Epithelial cell of prostate (primary cell): Measurements from ENCODE around the gene PFKFB1.
A peak's percentile ranks its signal among the peaks of the same experiment; 100 is the strongest.

Experiments
- DNase-seq: peaks from one replicate; pipeline ENCODE4 v3.0.0-alpha.2; 2011; ENCODE audit warnings: low read depth, low spot score
- H3K27ac ChIP-seq: fragments of 450-650 bp; 2 replicates; pipeline ENCODE4 v1.5.1; 2017; ENCODE audit warnings: mild to moderate bottlenecking

The PFKFB1 gene

DNA sequence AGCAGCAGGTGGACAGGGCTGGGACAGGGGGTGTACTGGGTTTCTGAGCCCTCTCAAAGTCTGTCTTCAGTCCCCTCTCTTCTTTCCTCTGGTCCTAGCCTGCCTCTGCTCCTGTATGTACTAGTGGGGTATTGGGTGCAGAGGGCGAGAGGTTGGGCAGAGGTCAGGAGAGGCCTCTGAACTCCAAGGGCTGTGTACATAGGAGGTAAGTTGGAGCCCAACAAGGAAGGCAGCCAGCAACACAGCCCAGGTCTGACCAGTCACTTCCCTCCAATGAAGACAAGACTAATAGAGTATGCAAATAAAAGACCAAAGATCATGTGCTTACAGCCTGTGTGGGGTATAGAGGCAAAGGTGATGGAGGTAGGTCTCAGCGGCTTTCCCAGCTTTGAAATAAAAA, at the start of gene PFKFB1:
TSS of gene PFKFB1 (minus strand) at position 90 of the 400 bp plus-strand sequence. CDS start 181 bp downstream, outside the sequence.
- no peak for DNase-seq
- no peak within 1 kb of the TSS for H3K27ac ChIP-seq

DNA sequence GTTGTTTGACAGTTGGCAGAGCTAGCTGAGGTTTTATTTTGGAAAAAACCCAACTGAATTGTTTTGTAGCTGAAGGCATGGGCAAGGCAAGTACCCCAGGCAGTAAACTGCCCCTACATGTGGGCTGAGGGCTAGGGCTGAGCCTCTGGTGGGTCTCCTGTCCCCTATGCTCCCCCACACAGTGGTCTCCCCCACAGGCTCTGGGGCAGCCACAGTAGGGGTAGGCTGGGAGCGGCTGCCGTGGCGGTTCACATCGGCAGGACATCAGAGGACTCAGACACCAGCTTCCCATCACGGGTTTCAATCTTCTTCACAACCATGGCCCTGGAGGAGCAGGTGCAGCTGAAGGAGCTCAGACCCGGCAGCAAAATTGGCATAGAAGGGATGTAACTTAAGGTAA, 47.5 kb upstream of the PFKFB1 start:
- no peak overlapping the region for H3K27ac ChIP-seq
- DNase-seq = no peak

DNA sequence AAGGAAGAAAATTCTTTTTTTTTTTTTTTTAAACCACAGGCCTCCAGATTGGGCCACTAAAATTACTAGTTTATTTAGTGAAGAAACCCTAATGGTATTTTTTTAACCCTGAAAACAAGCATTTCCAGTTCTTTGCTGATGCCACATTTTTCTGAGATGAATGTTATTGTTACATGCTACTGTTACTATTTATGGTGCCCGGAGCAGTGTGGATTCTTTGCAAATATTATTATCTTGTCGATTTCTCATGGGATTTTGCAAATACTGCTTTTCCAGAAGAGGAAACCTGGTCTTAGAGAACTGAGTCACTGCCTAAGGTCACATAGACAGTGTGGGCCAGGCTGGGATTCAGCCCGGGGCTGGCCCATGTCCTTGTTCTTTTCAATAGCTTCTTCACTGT, 45.5 kb upstream of the PFKFB1 start:
- no peak overlapping the region for H3K27ac ChIP-seq
- DNase-seq = no peak

DNA sequence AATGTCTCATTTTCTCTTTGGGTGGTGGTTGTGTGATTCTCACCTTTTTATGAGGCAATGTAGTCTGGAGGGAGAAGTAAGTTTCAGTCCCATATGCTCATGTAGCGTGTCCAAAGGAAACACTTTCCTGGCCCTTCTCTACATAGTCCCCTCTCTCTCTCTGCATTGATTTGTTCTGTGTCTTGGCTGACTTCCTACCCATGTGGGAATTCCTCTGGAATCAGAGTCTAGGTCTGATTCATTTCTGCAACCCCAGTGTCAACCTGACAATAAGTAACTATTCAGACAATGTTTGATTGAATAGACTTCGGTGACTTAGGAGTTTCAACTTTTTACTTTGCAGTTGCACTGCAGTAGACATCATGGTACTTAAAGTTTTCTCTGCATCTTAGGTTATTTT, 39.4 kb upstream of the PFKFB1 start:
- no peak for DNase-seq
- H3K27ac ChIP-seq = no peak overlapping the region

DNA sequence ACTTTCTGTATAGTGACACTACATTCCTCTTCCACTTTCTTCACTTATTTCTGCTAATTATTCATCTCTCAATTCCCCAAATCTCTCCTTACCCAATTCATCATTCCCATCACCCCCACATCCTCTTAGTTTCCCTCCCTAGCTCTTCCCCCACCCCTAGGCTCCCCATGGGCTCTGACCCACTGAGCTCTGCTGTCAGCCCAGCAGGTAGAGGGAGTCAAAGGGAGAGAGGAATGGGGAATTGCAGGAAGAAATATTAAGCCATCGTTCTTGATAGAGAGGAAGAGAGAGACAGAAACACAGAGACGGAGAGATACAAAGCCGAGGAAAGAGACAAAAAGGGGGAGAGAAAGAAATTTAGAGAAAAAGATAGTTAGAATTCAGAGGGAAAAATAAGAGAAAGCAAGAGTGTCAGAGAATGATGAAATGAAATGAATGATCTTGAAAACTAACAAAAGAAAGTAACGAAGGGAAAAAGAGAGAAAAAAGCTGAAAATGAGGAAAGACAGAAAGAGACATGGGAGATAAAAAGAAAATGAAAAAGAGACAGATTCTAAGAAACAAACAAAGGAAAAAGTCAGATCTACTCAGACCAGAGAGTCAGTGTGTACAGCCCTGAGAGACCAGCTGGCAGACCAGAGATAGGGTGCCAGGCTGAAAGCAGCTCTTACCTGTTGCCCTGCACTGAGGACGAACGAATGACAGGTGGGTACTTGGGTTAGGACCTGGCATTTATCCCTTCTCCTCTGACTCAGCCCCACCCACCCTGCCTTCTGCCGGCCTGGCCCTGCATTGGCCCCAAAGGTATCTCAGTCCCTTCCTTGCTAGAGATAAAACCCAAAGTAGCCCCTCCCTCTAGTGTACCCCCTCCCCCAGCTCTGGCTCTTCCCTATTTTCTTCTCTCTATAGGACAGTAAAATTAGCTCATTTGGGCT, 36.5 kb upstream of the PFKFB1 start, which contains the start of gene ALAS2:
TSS of gene ALAS2 (minus strand) at position 707 of the 935 bp plus-strand sequence. CDS start 4,977 bp downstream, outside the sequence.
- DNase-seq = no peak
- H3K27ac ChIP-seq = no peak within 1 kb of the TSS

DNA sequence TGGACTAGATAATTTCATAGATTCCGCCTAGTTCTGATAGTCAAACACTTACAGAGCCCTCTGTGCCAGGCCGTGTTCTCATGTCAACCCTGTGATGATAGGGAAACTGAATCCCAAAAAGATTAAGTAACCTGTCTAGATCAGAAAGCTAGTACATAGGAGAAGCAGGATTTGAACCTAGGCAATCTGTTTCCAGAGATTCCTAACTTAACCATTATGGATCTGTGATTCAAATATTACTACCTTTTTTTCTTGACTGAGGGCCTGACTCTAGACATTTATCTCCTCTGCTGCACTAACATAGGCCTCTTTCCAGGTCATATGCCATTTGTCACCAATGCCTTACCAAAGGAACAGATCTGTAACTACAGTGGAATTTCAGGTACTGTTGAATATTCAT, 35.3 kb upstream of the PFKFB1 start:
- no peak for DNase-seq
- no peak overlapping the region for H3K27ac ChIP-seq

DNA sequence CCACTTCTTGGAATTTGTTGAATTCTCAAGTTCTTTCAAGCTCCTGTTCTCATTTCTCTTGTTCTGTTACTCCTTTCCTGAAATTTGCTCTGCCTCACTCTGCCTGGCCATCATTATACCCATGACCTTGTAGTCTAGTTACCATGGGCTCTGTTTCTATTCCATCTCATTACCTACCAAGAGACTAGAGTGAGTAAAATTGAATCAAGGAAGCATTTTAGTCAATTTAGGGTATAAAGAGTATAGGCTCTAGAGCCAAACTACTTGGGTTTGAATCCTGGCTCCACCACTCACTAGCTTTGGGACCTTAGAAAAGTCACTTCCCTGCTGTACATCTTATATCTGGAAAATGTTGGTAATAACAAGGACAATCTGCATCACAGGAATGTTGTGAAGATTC, 34.6 kb upstream of the PFKFB1 start:
- DNase-seq = no peak
- H3K27ac ChIP-seq = no peak overlapping the region

DNA sequence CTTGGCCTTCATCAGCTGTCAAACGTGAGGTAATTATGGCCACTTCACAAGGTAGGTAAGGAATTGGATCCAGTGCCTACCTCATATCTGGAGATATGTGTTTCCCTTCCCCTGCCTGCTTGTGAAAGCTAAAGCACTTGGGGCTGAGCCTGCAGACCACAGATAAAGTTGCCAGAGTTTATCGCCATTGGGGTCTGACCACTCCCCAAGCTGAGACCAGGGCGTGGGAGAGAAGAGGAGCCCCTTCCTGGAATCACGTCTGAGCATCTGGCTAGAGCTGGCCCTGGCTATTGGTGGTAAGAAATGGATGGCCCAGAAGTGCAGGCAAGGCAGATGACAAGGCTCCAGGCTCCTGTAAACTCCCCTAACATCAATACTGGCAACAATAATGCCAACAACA, 34.1 kb upstream of the PFKFB1 start:
- no peak overlapping the region for H3K27ac ChIP-seq
- no peak for DNase-seq

DNA sequence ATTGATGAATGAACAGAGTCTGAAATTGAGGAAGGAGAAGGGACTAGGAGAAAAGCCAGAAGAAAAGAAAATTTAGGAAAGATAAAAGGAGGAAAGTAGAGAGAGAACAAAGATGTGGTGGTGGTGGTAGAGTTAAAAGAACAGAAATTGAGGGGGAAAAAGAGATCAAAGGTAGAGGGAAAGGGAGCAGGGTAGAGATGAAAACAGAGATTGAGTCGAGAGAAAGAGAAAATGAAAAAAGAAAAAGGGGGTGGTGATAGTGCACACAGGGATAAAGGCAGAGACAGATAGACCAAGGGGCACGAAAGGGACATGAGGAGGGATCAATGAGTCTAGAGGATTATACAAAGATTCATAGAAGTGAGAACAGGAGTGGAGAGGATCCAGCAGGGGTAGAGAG, 32.9 kb upstream of the PFKFB1 start:
- H3K27ac ChIP-seq = no peak overlapping the region
- no peak for DNase-seq

DNA sequence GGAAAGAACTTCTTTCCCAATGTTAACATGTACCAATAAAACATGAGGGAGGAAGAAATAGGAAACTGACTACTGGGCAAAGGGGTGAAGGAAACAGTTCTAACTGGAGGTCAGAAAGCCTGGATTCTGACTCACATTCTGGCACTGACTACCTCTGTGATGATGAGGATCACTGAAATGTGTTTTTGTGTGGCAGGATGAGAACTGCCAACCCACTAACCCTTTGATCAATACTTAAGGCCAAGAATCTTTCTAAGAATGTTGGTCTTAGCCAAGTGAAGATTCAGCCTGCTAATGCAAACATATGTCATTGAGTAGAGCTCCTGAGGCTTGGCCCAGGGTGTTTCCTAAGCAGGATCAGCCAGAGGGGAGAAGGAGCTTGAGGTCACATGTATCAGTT, 32.2 kb upstream of the PFKFB1 start:
- no peak overlapping the region for H3K27ac ChIP-seq
- DNase-seq = no peak

DNA sequence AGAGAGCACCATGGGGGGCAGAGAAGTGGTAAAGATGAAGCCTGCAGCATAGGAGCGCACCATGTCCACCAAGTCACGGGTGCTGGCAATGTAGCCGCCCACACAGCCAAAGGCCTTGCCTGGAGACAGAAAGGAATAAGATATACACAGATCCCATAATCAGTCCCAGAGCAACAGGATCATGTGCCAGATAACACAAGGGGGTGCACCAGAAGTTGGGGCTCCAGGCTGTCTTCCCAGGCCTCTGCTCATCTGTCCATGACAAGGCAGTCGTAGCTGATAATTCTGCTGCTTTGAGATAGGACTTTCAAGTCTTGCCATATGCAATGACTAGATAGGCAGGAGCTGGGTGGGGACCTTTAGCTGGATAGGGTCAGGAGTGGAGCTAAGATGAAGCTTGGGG, 20.9 kb upstream of the PFKFB1 start:
- DNase-seq = no peak
- H3K27ac ChIP-seq = no peak overlapping the region

DNA sequence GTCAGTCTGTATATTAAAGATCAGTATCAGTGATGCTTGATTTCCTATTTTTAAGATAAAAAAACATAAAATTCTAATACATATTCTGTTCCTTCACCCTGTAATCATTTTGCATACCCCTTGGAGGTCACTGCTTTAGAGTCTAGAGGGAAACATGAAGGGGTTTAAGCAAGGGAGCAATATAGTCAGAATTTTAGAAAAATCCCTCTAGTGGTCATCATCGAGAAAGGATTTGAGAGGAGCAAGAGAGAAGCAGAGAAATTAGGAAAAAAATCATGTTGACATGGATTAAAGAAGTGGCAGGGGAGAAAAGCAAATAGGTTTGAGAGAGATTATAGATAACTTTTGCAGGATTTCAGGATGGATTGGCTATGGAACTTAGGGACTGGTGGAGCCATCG, 17.3 kb upstream of the PFKFB1 start:
- H3K27ac ChIP-seq = no peak overlapping the region
- no peak for DNase-seq

DNA sequence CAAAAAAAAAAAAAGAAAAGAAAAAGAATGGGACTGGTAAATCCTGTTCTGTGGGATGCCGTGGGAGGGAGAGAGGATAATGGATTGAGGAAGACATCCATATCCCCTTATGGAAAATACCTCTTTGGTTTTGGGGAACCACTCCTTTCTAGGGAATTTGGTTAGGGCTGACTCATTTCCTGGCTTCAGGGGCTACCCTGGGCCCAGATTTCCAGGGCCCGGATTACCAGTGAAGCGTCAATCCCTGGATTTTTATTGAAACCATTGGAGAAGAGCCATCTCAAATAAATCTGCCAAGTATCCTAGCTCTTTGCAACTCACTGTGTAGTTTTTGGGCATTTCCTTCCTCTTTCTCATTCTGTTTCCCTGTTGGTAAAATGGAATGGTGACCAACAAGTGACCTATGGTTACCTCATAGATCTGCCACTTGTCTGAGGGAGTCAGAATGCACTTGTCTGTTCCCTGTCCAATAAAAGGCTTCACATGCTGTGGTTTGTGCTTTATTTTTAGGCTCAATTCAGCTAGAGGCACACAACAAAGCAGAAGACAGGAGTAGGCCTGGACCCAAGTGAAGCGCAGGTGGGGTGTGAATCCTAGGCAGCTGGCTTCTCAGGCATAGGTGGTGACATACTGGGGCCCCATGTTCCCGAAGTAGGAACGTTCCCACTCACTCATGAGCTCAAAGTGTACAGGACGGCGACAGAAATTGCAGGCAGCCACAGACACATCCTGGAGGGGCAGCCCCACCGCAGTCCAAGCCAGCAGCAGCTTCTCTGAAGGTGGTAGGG, 14.8 kb upstream of the PFKFB1 start:
- DNase-seq = no peak
- H3K27ac ChIP-seq = peak overlapping the region; percentile 94

DNA sequence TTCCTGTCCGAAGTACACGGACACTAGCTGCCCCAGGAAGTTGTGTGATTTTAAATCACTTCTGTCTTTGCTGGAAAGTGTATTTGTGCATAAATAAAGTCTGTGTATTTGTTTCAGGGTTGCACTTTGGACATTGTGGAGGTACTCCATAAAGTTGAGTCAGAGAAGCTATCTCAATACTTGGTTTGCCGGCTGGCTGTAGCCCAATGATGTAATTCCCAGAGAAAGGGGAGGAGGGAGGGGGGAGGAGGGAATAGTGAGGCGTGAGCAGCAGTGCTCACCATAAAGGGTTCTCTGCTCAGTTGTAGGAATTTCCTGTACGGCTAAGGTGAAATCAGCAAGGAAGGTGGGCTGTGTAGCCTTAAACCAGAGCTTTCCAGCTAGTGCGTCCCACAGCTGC, 13.7 kb upstream of the PFKFB1 start:
- peak overlapping the region; percentile 94 for H3K27ac ChIP-seq
- DNase-seq = no peak

DNA sequence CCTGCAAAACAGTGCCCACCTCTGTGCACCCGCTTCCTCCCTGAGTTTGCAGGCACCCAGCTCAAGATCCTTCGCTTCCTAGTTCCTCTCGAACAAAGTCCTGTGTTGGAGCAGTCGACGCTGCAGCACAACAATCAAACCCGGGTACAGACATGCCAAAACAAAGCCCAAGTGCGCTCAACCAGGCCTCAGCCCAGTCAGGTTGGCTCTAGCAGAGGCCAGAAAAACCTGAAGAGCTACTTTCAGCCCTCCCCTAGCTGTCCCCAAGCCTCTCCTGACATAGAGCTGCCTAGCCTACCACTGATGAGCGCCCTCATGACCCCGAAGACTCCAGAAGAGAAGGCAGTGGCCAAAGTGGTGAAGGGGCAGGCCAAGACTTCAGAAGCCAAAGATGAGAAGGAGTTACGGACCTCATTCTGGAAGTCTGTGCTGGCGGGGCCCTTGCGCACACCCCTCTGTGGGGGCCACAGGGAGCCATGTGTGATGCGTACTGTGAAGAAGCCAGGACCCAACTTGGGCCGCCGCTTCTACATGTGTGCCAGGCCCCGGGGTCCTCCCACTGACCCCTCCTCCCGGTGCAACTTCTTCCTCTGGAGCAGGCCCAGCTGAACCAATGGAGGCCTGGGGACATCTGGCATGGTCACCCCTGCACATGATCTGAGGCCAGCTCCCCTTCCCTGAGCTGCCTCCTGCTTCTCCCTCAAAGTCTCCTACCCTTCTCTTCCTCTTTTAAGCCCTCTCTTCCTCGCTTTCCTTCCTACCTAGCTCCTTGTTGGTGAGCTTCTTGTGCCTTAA, 13.0 kb upstream of the PFKFB1 start:
- H3K27ac ChIP-seq = peak overlapping the region; percentile 94
- DNase-seq = no peak

DNA sequence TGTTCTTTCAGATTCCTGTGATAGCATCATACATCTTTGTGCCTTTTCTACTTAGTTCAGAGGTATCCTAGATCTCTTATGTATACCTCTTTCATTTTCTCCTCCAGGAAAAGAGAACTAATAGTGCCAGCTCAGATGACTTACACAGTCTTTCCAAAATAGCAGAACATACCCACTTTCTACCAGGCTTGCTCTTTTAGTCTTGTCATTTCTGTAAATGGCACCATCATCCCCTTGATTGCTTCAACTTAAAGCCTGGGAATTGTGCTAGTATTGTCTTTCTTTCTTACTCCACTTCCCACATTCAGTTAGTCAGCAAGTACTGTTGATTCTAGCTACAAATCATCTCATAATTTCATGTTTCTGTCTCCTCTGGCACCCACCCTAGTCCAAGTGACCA, 11.3 kb upstream of the PFKFB1 start:
- DNase-seq = no peak
- H3K27ac ChIP-seq = no peak overlapping the region

DNA sequence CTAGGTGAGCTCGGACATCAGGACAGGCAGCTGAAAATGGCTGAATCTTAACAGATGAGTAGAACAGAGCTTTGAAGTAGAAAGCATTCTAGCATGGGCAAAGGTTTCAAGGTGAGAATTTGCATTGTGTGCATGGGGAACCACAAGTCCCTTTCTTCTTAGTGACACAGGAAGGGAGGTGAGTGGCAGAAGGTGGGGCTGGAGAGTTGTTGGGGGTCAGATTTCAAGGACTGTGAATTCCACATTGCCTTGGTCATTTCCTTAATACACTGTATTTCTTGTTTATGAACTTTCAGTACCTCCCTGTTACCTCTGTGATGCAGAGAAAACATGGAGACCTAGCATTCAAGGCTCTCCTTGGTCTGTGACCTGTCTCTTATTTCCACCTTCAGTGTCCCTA, 10.2 kb upstream of the PFKFB1 start:
- DNase-seq = no peak
- H3K27ac ChIP-seq = peak overlapping the region; percentile 13

DNA sequence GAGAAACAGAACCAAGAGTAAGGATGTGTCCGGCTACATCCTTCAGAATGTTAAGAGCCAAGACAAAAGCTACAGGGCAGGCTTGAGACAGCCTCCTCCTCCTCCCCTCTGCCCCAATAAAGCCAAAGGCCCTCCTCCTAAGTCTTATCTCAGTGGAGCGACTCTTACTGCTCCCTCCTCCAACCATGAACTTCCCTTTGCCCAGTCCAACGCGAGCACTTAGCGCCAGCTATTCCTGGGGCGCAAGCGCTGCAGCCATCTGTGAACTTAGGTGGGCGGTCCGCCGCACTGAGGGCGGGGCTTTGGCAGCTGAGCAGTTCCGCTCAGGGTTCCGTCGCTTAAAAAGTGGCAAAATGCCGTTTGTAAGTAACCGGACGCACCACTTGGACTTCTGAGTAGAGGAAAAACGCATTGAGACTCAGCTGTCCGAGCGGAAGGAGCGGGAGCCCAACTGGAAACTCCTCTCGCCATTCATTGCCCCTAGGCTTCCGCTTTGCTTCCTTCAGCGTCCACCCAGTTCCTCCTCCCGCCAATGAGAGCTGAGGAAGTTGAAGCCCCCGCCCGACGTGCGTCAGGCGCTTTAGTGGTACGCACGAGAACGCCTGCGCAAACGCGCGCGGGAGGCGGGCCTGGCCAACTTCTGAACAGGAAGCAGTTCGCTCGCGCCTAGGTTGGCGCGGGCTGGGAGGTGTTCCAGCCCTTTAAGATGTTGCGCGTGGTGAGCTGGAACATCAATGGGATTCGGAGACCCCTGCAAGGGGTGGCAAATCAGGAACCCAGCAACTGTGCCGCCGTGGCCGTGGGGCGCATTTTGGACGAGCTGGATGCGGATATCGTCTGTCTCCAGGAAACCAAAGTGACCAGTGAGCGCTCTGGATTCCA, 6.0 kb upstream of the PFKFB1 start, which contains the start of gene APEX2:
TSS of gene APEX2 (plus strand) at position 647 of the 882 bp plus-strand sequence. CDS start at position 707, 60 bp downstream.
- DNase-seq = peak; percentile 68
- peak within 1 kb of the TSS; percentile 90 for H3K27ac ChIP-seq

DNA sequence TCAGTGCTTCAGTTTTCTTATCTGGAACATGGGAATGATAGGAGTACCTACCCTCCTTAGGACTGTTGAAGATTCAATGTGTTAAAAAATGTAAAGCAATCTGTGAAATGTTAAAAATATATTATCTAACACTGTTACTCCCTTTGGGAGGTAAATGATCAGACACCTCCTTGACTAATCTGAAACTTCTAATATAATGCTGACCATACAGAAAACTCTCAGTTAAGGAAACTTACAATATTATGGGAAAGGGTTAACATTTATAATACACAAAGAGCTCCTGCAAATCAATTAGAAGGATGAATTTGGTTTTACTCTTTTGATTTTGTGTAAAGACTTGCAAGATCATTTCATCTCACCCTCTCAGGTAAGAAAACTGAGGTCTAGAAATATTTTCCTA, 1.6 kb upstream of the PFKFB1 start:
- H3K27ac ChIP-seq = no peak overlapping the region
- no peak for DNase-seq
